HS-5 (cell line): Measurements from ENCODE around the gene UBD.

Source experiments
- DNase-seq: peaks from one replicate; pipeline ENCODE4 v3.0.0-alpha.2; 2012; ENCODE audit warnings: low read depth

Gene UBD

GRCh38 chr6:29521006-29521680 is 38.4 kb downstream of the UBD start:
- DNase-seq = no peak

DNA sequence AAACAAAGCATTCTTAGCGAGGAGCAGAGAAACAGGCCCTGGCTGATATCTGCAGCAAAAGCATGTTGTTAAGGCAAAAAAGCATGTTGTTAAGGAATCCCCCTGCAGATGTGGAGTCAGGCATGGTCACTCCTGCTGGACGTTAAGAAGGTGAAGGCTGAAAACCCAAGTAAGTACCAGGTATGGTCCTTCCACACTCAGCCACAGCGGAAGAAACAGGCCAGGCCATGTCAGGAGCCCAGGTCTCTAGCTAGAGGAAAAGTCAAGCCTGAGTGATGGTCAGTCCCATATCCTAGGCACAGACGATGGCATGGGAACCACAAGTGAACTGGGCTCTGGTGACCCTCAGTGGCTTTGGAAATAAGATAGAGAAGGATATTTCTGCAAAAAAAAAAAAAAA is 39.3 kb downstream of the UBD start:
- no peak for DNase-seq

DNA sequence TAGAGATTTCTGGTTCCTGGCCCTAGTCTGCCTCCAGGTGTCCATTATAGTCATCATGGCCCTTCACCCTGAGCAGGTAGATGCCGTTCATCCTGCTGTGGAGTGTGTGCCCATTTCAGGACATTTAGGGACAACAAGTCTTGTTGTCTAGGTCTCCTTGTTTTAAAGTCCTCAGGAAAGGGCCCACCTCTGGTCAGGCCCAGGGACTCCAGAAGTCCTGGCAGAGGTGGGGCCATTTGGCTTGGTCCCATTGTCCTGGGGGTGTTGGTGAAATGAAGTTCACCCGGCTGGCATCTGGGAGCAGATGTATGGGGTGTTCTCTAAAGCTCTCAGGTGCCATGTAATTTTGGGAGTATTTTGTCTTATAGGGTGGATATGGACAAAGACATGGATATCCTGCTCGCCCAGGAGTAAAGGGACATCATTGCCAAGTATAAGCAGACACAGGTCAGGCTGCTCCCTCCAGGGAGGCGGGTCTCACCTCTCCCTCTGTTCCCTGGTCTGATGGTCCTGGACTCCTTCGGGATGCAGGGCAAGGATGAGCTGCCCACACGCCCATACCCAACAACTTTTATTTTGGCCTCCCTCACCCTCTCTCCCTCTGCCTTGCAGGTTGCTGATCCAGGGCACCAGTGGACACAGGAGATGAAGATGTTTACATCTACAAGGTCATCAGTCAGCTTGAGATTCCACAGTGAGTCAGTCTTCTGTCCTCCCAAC is 40.1 kb downstream of the UBD start:
- no peak for DNase-seq

- no peak for DNase-seq
Measured at GRCh38 chr6:29517728-29518440, 41.6 kb downstream of the UBD start.

GRCh38 chr6:29517245-29517644 is 42.3 kb downstream of the UBD start:
- no peak for DNase-seq

DNA sequence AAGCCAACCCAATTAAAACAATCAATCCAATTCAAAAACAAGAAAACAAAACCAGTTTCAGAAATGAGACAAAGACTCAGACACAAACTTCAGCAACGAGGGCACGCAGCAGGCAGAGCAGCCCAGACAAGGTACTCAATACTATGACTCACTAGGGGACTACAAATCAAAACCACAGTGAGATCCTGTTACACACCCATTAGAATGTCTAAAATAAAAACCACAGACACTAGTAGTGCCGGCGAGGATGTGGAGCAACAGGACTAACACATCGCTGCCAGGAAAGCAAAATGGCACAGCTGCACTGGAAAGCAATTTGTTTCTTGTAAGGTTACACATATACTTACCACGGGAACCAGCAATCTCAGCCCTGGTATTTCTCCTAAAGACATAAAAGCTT is 43.4 kb downstream of the UBD start:
- peak; percentile 68 for DNase-seq

- DNase-seq = no peak
Measured at GRCh38 chr6:29510746-29511300, 48.7 kb downstream of the UBD start.

DNA sequence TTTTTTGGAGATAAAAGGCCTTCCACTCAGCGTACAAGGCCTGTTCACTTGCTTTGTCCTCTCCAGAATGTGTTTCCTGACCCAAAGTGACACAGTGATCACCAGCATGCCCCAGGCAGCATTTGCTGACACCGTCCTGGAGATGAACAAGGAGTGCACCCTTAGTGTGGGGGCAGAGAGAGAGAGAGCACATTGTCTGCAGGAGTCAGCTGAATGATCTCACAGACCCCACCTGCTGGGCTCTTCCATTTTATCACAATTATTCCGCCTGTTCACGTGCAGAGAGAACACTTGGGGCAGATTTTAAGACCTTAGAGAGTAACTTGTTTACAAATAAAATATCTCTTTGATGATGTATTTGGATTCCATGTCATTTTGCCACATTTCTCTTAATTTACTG is 49.3 kb downstream of the UBD start:
- DNase-seq = no peak

GRCh38 chr6:29509711-29510110 is 49.8 kb downstream of the UBD start:
- no peak for DNase-seq

DNA sequence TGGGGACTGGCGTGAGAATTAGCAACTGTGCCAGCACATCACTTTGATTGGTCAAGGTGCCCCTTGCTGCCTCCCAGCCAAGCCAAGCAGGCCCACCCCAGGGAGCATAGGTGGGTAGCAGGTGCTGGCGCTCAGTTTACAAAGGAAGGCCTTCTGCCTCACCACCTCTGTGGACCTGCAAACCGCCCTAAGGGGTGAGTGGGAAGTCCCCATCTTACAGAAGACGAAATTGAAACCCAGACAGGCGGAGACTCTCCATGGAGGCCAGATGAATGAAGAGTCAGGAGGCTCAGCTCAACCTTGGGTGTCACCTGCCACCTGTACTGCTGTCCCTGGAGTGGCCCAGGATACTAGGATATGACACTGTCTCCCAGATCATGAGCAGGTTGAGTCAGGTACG is 50.3 kb downstream of the UBD start:
- no peak for DNase-seq

GRCh38 chr6:29507319-29507718 is 52.2 kb downstream of the UBD start:
- no peak for DNase-seq

- DNase-seq = no peak
Measured at GRCh38 chr6:29506446-29507067, 53.0 kb downstream of the UBD start.

DNA sequence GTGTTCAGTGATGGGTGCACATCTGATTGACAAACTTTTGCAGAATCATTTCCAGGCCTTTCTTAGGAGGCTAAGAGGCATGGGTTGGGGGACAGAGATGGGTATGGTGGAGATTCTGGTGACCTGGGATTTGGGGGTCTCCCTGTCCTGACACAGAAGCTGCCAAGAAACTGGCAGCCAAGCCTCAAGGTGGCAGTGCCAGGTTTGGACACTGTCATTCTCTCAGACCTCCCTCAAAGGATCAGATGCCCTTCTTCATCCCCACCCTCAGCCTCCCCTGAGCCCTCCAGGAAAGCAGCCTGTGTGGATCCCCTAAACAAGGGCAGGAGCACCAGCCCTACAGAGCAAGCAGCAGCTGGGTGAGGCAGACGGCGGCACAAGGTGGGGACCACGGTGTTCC is 53.7 kb downstream of the UBD start:
- DNase-seq = no peak
